GM18870 (cell line): ENCODE results near the gene STXBP6.
"Not testable (repeated sequence)": the region's sequence is repeated elsewhere in the genome, so short reads cannot be mapped to it uniquely, and the experiment has no call there.

Experiments
- ATAC-seq: cut with Tn5 transposase; IDR thresholded peaks from one replicate; pipeline ENCODE4 v1.9.1; 2021; ENCODE audit warnings: moderate library complexity; ENCODE audit not compliant: unreplicated experiment

The STXBP6 gene

DNA sequence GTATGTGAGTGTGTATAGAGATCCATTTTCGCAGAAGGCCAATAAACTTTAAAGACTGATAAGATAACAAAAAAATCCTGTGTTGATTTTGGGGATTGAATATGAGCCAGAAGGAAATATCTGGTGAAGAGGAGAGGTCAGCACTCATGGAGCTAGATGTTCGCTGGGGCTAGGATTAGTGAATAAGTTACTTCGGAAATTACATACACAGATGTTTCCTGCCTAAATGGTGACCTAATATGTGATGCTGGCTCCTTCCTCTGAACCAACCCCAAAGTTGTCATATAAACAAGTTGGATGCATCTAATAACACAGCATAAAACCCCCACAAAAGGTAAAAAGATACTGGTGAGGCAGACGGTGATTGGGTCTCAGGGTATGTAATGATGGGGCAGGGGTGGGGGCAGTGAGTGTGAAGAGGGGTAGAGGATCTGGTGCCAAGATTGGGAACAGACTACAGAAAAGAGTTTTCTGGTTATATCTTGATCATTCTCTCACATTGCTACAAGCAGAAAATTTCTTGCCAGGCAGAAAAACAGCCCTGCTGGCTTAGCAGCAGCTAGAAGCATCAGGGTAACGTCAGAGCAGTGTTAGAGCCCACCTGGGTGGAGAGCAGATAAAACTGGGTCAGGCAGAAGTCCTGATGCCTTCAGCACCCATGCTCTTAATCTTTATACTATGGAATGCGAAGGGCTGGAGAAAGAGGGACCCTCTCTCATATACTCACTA lies 275.6 kb downstream of the STXBP6 start:
- ATAC-seq = no peak

GRCh38 chr14:24773564-24773963 lies 276.4 kb downstream of the STXBP6 start:
- ATAC-seq = not testable (repeated sequence)

DNA sequence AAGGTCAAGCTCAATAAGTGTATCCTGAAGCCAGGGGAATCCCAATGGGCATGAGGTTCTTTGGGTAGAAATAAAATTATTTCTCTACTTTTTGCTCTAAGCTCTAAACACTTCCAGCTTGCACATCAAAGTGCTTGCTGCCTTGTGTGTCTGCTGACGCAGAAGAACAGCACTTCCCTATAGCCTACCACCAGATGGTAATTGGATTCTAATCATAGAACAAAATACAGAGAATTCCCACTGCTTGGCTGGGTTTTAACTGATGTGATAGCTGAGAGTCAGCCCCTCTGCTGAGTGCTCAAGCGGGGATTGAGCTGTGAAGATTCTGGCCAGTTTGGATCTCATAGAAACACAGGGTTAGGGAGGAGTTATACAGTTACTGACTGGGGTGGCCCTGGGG lies 283.5 kb downstream of the STXBP6 start:
- ATAC-seq = no peak

DNA sequence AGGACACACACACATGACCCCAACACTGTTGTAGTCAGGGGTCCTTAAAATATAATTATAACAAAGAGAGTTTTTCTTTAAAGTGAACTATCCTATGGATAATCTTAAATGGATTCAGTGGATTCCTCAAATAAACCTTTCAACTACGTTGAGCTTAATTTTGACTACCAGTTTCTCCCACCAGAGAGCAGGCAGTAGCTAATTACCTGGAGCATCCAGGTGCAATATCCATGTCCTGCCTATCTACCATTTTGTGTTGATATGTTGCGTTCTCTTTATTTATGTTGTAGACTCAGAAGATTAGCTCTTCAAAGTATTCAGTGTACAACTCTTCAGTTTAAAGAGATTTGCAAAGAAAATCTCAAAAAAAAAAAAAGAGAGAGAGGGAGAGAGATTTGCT lies 288.8 kb downstream of the STXBP6 start:
- no peak for ATAC-seq
